H1 (cell line): ENCODE results near the gene TMPRSS9. TPM values are rescaled to one million over a fixed set of nuclear protein-coding genes. Genes with fewer than 3 reads are reported as not detected.

Experiments used
- CTCF ChIA-PET: fragments of 300-600 bp; sonication (Branson Sonifier 250); formaldehyde crosslinking; loops from one replicate; lab custom pipeline; 2021; ENCODE audit not compliant: partially characterized antibody; lab: Charles Lee
- POLR2A ChIA-PET: fragments of 300-600 bp; sonication (Branson Sonifier 250); formaldehyde crosslinking; loops from one replicate; lab custom pipeline; 2021; ENCODE audit warnings: inconsistent platforms; ENCODE audit not compliant: partially characterized antibody; lab: Charles Lee
- DNase-seq, 2 experiments: peaks; one replicate each; pipeline versions ENCODE4 v3.0.0 to v3.0.0-alpha.2; 2010 to 2022; ENCODE audit warnings: low spot score in 2 of 2, low read depth in 1 of 2, mixed read lengths in 1 of 2
- FAIRE-seq: peaks from 2 replicates; lab custom pipeline; 2011; peaks lifted over from hg19 to GRCh38; lab: Jason Lieb, UNC
- H2AFZ ChIP-seq: 2 replicates; pipeline ENCODE4 v1.8.1; 2012; ENCODE audit warnings: low read length, inconsistent platforms
- H2AK5ac ChIP-seq: 2 replicates; pipeline ENCODE4 v1.6.1; 2013; ENCODE audit warnings: low read depth, low read length
- H2BK120ac ChIP-seq: replicated peaks from 2 replicates; pipeline ENCODE3; 2013; ENCODE audit warnings: low read depth, low read length, inconsistent platforms
- H2BK12ac ChIP-seq: 2 replicates; pipeline ENCODE4 v1.6.1; 2013; ENCODE audit warnings: low read depth, low read length
- H2BK15ac ChIP-seq: 2 replicates; pipeline ENCODE4 v1.6.1; 2013; ENCODE audit warnings: low read length
- H2BK20ac ChIP-seq: 2 replicates; pipeline ENCODE4 v1.6.1; 2013; ENCODE audit warnings: low read length
- H2BK5ac ChIP-seq: 2 replicates; pipeline ENCODE4 v1.6.1; 2013; ENCODE audit warnings: low read depth, low read length
- H3K14ac ChIP-seq: 2 replicates; pipeline ENCODE4 v1.6.1; 2013; ENCODE audit warnings: inconsistent platforms; ENCODE audit not compliant: insufficient read length
- H3K18ac ChIP-seq: 2 replicates; pipeline ENCODE4 v1.6.1; 2013; ENCODE audit warnings: low read length; ENCODE audit errors: extremely low read depth
- H3K23ac ChIP-seq: 2 replicates; pipeline ENCODE4 v1.6.1; 2013; ENCODE audit warnings: inconsistent platforms; ENCODE audit not compliant: insufficient read length
- H3K23me2 ChIP-seq: 2 replicates; pipeline ENCODE4 v1.6.1; 2013; ENCODE audit warnings: low read depth, low read length
- H3K27ac ChIP-seq: 2 replicates; pipeline ENCODE4 v1.6.1; 2011; ENCODE audit warnings: low read depth, low read length, inconsistent platforms
- H3K27me3 ChIP-seq, 4 experiments: replicated peaks in 1 of 4; 1 replicate in 1 of 4; 2 replicates in 3 of 4; pipeline versions ENCODE4 v1.6.1 to v1.8.1; 2011 to 2013; ENCODE audit warnings: low read length in 3 of 4, mild to moderate bottlenecking in 3 of 4, inconsistent platforms in 2 of 4, mixed read lengths in 2 of 4, moderate library complexity in 1 of 4; ENCODE audit not compliant: control insufficient read depth in 3 of 4, insufficient read depth in 3 of 4; ENCODE audit errors: extremely low read depth in 1 of 4
- H3K36me3 ChIP-seq, 4 experiments: 2 replicates each; pipeline versions ENCODE4 v1.6.1 to v1.8.1; 2011 to 2013; ENCODE audit warnings: mild to moderate bottlenecking in 4 of 4, low read length in 3 of 4, moderate library complexity in 2 of 4, control low read depth in 1 of 4, inconsistent platforms in 1 of 4; ENCODE audit not compliant: insufficient read depth in 4 of 4, control insufficient read depth in 2 of 4
- H3K4ac ChIP-seq: replicated peaks from 2 replicates; pipeline ENCODE3; 2013; ENCODE audit warnings: low read length, low read depth, mixed read lengths, inconsistent platforms; ENCODE audit not compliant: insufficient read length
- H3K4me1 ChIP-seq, 4 experiments: replicated peaks in 1 of 4; 1 replicate in 1 of 4; 2 replicates in 3 of 4; pipeline versions ENCODE4 v1.6.1 to v1.8.1; 2011 to 2013; ENCODE audit warnings: low read length in 3 of 4, inconsistent platforms in 2 of 4, mixed read lengths in 1 of 4; ENCODE audit not compliant: insufficient read depth in 4 of 4, control insufficient read depth in 3 of 4
- H3K4me2 ChIP-seq, 2 experiments: 2 replicates each; pipeline versions ENCODE4 v1.6.1 to v1.8.1; 2011 to 2013; ENCODE audit warnings: low read depth in 2 of 2, low read length in 2 of 2, control low read depth in 1 of 2, inconsistent platforms in 1 of 2, mild to moderate bottlenecking in 1 of 2; ENCODE audit not compliant: insufficient read depth in 1 of 2
- H3K4me3 ChIP-seq, 4 experiments: fragments of 200-600, 300-600 bp in 1 of 4; sonication (generic), shearing (Covaris generic), sonication (Bioruptor Twin) in 1 of 4; 2 replicates each; pipeline versions ENCODE4 v1.5.1 to v1.8.1; 2011 to 2016; ENCODE audit warnings: low read length in 4 of 4, low read depth in 3 of 4, control low read depth in 2 of 4, inconsistent platforms in 2 of 4, mild to moderate bottlenecking in 2 of 4, mixed read lengths in 1 of 4, moderate library complexity in 1 of 4; ENCODE audit not compliant: insufficient read depth in 2 of 4; ENCODE audit errors: extremely low read depth in 1 of 4
- H3K56ac ChIP-seq: replicated peaks from 2 replicates; pipeline ENCODE3; 2013; ENCODE audit warnings: low read depth, mild to moderate bottlenecking, mixed read lengths, low read length, inconsistent platforms; ENCODE audit not compliant: insufficient read length
- H3K79me1 ChIP-seq: 2 replicates; pipeline ENCODE4 v1.6.1; 2013; ENCODE audit warnings: low read depth, low read length, control low read depth
- H3K79me2 ChIP-seq, 2 experiments: 2 replicates each; pipeline versions ENCODE4 v1.6.1 to v1.8.1; 2012 to 2013; ENCODE audit warnings: low read length in 2 of 2, mild to moderate bottlenecking in 2 of 2, inconsistent platforms in 1 of 2; ENCODE audit not compliant: insufficient read depth in 2 of 2, control insufficient read depth in 1 of 2
- H3K9ac ChIP-seq, 4 experiments: replicated peaks in 1 of 4; 1 replicate in 1 of 4; 2 replicates in 3 of 4; pipeline versions ENCODE4 v1.6.1 to v1.8.1; 2011 to 2013; ENCODE audit warnings: low read depth in 3 of 4, low read length in 3 of 4, control low read depth in 2 of 4, mild to moderate bottlenecking in 2 of 4, moderate library complexity in 2 of 4, inconsistent platforms in 1 of 4; ENCODE audit errors: extremely low read depth in 1 of 4
- H3K9me3 ChIP-seq, 2 experiments: 2 replicates each; pipeline versions ENCODE4 v1.6.1 to v1.8.1; 2012 to 2013; ENCODE audit warnings: mild to moderate bottlenecking in 2 of 2, moderate library complexity in 2 of 2, control low read depth in 1 of 2, inconsistent platforms in 1 of 2, low read depth in 1 of 2, low read length in 1 of 2, mixed read lengths in 1 of 2; ENCODE audit not compliant: insufficient read depth in 2 of 2
- H4K20me1 ChIP-seq, 2 experiments: replicated peaks in 1 of 2; 2 replicates each; pipeline versions ENCODE3 to v1.8.1; 2011 to 2013; ENCODE audit warnings: inconsistent platforms in 2 of 2, low read length in 2 of 2, mild to moderate bottlenecking in 1 of 2; ENCODE audit not compliant: insufficient read depth in 2 of 2, control insufficient read depth in 1 of 2
- H4K5ac ChIP-seq: 2 replicates; pipeline ENCODE4 v1.6.1; 2013; ENCODE audit warnings: low read length, low read depth, mixed read lengths, inconsistent platforms; ENCODE audit not compliant: insufficient read length
- H4K8ac ChIP-seq: 2 replicates; pipeline ENCODE4 v1.8.0; 2013; ENCODE audit warnings: mild to moderate bottlenecking, moderate library complexity, low read length, inconsistent platforms; ENCODE audit not compliant: insufficient read depth; ENCODE audit errors: extremely low read depth
- H4K91ac ChIP-seq: replicated peaks from 2 replicates; pipeline ENCODE3; 2013; ENCODE audit warnings: low read length, mixed read lengths, inconsistent platforms; ENCODE audit not compliant: insufficient read length
- CEBPB ChIP-seq: IDR thresholded peaks from 2 replicates; pipeline ENCODE4 v1.6.1; 2012; ENCODE audit warnings: low read depth, low read length
- FOSL1 ChIP-seq: IDR thresholded peaks from 2 replicates; pipeline ENCODE4 v1.6.1; 2011; ENCODE audit warnings: mild to moderate bottlenecking, low read depth, low read length, moderate library complexity; ENCODE audit not compliant: insufficient read depth
- JUND ChIP-seq: IDR thresholded peaks from 2 replicates; pipeline ENCODE4 v1.6.1; 2011; ENCODE audit warnings: mild to moderate bottlenecking, improper control_type of control experiment, low read length
- KDM4A ChIP-seq: IDR thresholded peaks from one replicate; pipeline ENCODE4 v1.7.1; 2012; ENCODE audit warnings: low read depth, mild to moderate bottlenecking, moderate library complexity, low read length, inconsistent platforms; ENCODE audit not compliant: severe bottlenecking
- MAX ChIP-seq: IDR thresholded peaks from 2 replicates; pipeline ENCODE4 v1.6.1; 2012; ENCODE audit warnings: inconsistent platforms
- NRF1 ChIP-seq: IDR thresholded peaks from 2 replicates; pipeline ENCODE4 v1.6.1; 2011; ENCODE audit warnings: mild to moderate bottlenecking, low read depth, low read length, improper control_type of control experiment
- POLR2AphosphoS5 ChIP-seq: IDR thresholded peaks from 2 replicates; pipeline ENCODE4 v1.6.1; 2011; ENCODE audit warnings: low read depth, low read length
- RBBP5 ChIP-seq: IDR thresholded peaks from 2 replicates; pipeline ENCODE4 v1.7.1; 2012; ENCODE audit warnings: low read depth, mild to moderate bottlenecking, inconsistent platforms, low read length, moderate library complexity, borderline replicate concordance
- RNF2 ChIP-seq: fragments of 200-900, 300-1000 bp; sonication (generic); IDR thresholded peaks from 2 replicates; pipeline ENCODE4 v1.7.1; 2016; ENCODE audit warnings: borderline replicate concordance, low read depth, mild to moderate bottlenecking, antibody characterized with exemption, low read length; ENCODE audit not compliant: poor library complexity, severe bottlenecking; ENCODE audit errors: missing control alignments
- SP1 ChIP-seq: IDR thresholded peaks from 2 replicates; pipeline ENCODE4 v1.6.1; 2011; ENCODE audit warnings: low read depth, low read length
- WGBS, 2 experiments: shearing (Covaris generic) in 1 of 2; methylation state at CpG; one replicate each; pipeline versions ENCODE4 v1.1.6 to v1.1.7; 2013 to 2015; ENCODE audit warnings: low lambda C conversion rate in 2 of 2, mixed read lengths in 2 of 2, inconsistent platforms in 1 of 2, low coverage in 1 of 2, missing lambda C conversion rate in 1 of 2; ENCODE audit not compliant: insufficient replicate concordance in 2 of 2, insufficient coverage in 1 of 2, insufficient read length in 1 of 2; ENCODE audit errors: extremely low coverage in 1 of 2, missing lambda C conversion rate in 1 of 2; 5-methylcytosine and 5-hydroxymethylcytosine counted together
- polyA plus RNA-seq, 7 experiments: library from polyadenylated mRNA; depleted of rRNA in 3 of 7; stranded (reverse) in 5 of 7; unstranded in 2 of 7; fragments of >200 nt in 5 of 7; fragments of 200-250 nt in 2 of 7; gene quantifications; 1 replicate in 5 of 7; 2 replicates in 1 of 7; 4 replicates in 1 of 7; pipeline versions ENCODE4 v1.2.1 to v1.2.3, GENCODE V29; 2011 to 2013; ENCODE audit warnings: missing spikeins in 2 of 7, mixed read lengths in 2 of 7
- total RNA-seq: library from RNA; stranded (reverse); fragmentation: NEBNext Ultra II Directional; extraction: Animal tissue kit (Norgen Biotek cat#: 25700); gene quantifications from 2 replicates; pipeline ENCODE4 v1.2.1, GENCODE V29; 2021
- TF ChIP-seq, protein P1 (sequence below), 3 experiments: IDR thresholded peaks; 1 replicate in 2 of 3; 2 replicates in 1 of 3; pipeline versions ENCODE4 v1.5.1 to v1.6.1; 2011; ENCODE audit warnings: low read length in 3 of 3, mild to moderate bottlenecking in 3 of 3, inconsistent platforms in 2 of 3, low read depth in 1 of 3, moderate library complexity in 1 of 3; ENCODE audit not compliant: insufficient read depth in 1 of 3; ENCODE audit errors: control extremely low read depth in 1 of 3

Gene TMPRSS9
- total and polyA plus RNA-seq, 2 of the 8 experiments (the other 6 are each of a cell fraction or from before 2014, with no cell fraction given), result 0.15 to 0.19 TPM

- peaks cover 0 to 10% (median 3%) of the 10 kb centered on the region in 4 experiments; a peak in 5 of 7 replicates for H3K4me1 ChIP-seq
- H3K4me3 ChIP-seq, result no peak overlapping the region
- ChIA-PET CTCF (no interaction called here), POLR2A (interaction anchor here (6.4 kb wide), 1 partner anchor 24 kb away, joined by 76 read pairs; the partner anchor contains the start of gene TIMM13)
- H4K8ac ChIP-seq, result no peak overlapping the region
- H3K4ac ChIP-seq, result no peak overlapping the region
- no peaks in the 10 kb centered on the region for H3K9me3 ChIP-seq
- DNase-seq, result no peak
- no peak overlapping the region for H3K9ac ChIP-seq
- 95% methylated on average over 9 of the region's 18 CpGs; no CpG with 5 or more reads in 1 of the 2 experiments for WGBS, 2 experiments
- peaks cover 47% of the 10 kb centered on the region in 2 experiments for H4K20me1 ChIP-seq
- H3K56ac ChIP-seq, result no peak overlapping the region
- H3K27ac ChIP-seq, result no peak overlapping the region
- FAIRE-seq, result no peak
- H3K4me2 ChIP-seq, result no peak overlapping the region
- H3K14ac ChIP-seq, result no peak overlapping the region
- no peak overlapping the region for H2AFZ ChIP-seq
- H2BK12ac ChIP-seq, result no peak overlapping the region
- H2BK120ac ChIP-seq, result no peak overlapping the region
- H2BK15ac ChIP-seq, result no peak overlapping the region
- H2BK20ac ChIP-seq, result no peak overlapping the region
- H2AK5ac ChIP-seq, result no peak overlapping the region
- no peak overlapping the region for H2BK5ac ChIP-seq
- H4K91ac ChIP-seq, result no peak overlapping the region
- no peak overlapping the region for H3K18ac ChIP-seq
- no peaks in the 10 kb centered on the region; a peak in 2 of 8 replicates for H3K36me3 ChIP-seq
- H4K5ac ChIP-seq, result no peak overlapping the region
- H3K79me1 ChIP-seq, result peaks cover 13% of the 10 kb centered on the region
- no peaks in the 10 kb centered on the region for H3K27me3 ChIP-seq
- H3K23me2 ChIP-seq, result no peaks in the 10 kb centered on the region
- H3K79me2 ChIP-seq, result peaks cover 29 to 92% of the 10 kb centered on the region in 2 experiments
- H3K23ac ChIP-seq, result no peak overlapping the region
- no peak for TF ChIP-seq RBBP5
- no peak for TF ChIP-seq RNF2
- TF ChIP-seq FOSL1, result no peak
- no peak for TF ChIP-seq JUND
- TF ChIP-seq, protein P1, sequence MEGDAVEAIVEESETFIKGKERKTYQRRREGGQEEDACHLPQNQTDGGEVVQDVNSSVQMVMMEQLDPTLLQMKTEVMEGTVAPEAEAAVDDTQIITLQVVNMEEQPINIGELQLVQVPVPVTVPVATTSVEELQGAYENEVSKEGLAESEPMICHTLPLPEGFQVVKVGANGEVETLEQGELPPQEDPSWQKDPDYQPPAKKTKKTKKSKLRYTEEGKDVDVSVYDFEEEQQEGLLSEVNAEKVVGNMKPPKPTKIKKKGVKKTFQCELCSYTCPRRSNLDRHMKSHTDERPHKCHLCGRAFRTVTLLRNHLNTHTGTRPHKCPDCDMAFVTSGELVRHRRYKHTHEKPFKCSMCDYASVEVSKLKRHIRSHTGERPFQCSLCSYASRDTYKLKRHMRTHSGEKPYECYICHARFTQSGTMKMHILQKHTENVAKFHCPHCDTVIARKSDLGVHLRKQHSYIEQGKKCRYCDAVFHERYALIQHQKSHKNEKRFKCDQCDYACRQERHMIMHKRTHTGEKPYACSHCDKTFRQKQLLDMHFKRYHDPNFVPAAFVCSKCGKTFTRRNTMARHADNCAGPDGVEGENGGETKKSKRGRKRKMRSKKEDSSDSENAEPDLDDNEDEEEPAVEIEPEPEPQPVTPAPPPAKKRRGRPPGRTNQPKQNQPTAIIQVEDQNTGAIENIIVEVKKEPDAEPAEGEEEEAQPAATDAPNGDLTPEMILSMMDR (IDR thresholded peaks at IDR 0.05; ENCODE audit: control extremely low read depth in 1 of 3, insufficient read depth in 1 of 3, low read depth in 1 of 3, low read length in 3 of 3), result no peak
- TF ChIP-seq NRF1, result no peak
- TF ChIP-seq MAX, result no peak
- no peak for TF ChIP-seq KDM4A
- no peak for TF ChIP-seq CEBPB
- no peak for TF ChIP-seq SP1
- TF ChIP-seq POLR2AphosphoS5, result no peak
These were observed 91.7 kb downstream of the TMPRSS9 start for GRCh38 chr19:2451741-2452140.
